ENCODE data around the gene ADAMTSL3. TPM values are rescaled to one million over a fixed set of nuclear protein-coding genes. Genes with fewer than 3 reads are reported as not detected.
"Not testable (repeated sequence)": the region's sequence is repeated elsewhere in the genome, so short reads cannot be mapped to it uniquely, and the experiment has no call there.

Gene ADAMTSL3
- total RNA-seq, 4 donors from 2014 or later, result 2.0 to 11.3 (median 3.8) TPM

GRCh38 chr15:83960192-83960829, 306.4 kb downstream of the ADAMTSL3 start:
- Histone ChIP-seq H3K9me3 (no peaks in the 10 kb centered on the region), H3K27ac (no peak overlapping the region), H3K27me3 (no peaks in the 10 kb centered on the region), H3K36me3 (no peaks in the 10 kb centered on the region), H3K4me1 (no peaks in the 10 kb centered on the region), H3K4me3 (no peak overlapping the region)
- no peak for TF ChIP-seq POLR2A (IDR thresholded peaks at IDR 0.05)
- TF ChIP-seq POLR2AphosphoS5 (IDR thresholded peaks at IDR 0.05), result no peak
- no peak for TF ChIP-seq CTCF (IDR thresholded peaks at IDR 0.05)
- TF ChIP-seq EP300 (IDR thresholded peaks at IDR 0.05), result no peak
- 74% methylated on average over 6 of the region's 6 CpGs for WGBS
- DNase-seq (ENCODE audit: low spot score in 2 of 2), result no peak

- 95% methylated on average over 3 of the region's 3 CpGs for WGBS
- no peak overlapping the region for H3K27ac ChIP-seq
- TF ChIP-seq POLR2AphosphoS5 (IDR thresholded peaks at IDR 0.05) (no peak), EP300 (IDR thresholded peaks at IDR 0.05) (no peak), POLR2A (IDR thresholded peaks at IDR 0.05) (no peak), CTCF (IDR thresholded peaks at IDR 0.05) (no peak)
- no peak overlapping the region for H3K4me3 ChIP-seq
- no peak for DNase-seq (ENCODE audit: low spot score in 2 of 2)
- H3K4me1 ChIP-seq, result no peaks in the 10 kb centered on the region
- no peaks in the 10 kb centered on the region for H3K36me3 ChIP-seq
- no peaks in the 10 kb centered on the region for H3K27me3 ChIP-seq
- no peaks in the 10 kb centered on the region for H3K9me3 ChIP-seq
Observed at GRCh38 chr15:83961311-83961710, 307.4 kb downstream of the ADAMTSL3 start.

GRCh38 chr15:83964967-83965366, 311.0 kb downstream of the ADAMTSL3 start:
- not testable (repeated sequence) for H3K27me3 ChIP-seq; H3K4me1 ChIP-seq; H3K27ac ChIP-seq; H3K4me3 ChIP-seq; H3K9me3 ChIP-seq; H3K36me3 ChIP-seq; DNase-seq (ENCODE audit: low spot score in 2 of 2)
- WGBS, result 97% methylated on average over 1 of the region's 1 CpG

GRCh38 chr15:83970295-83970890, 316.5 kb downstream of the ADAMTSL3 start:
- Histone ChIP-seq H3K4me1 (no peaks in the 10 kb centered on the region), H3K27me3 (no peaks in the 10 kb centered on the region), H3K27ac (no peak overlapping the region), H3K4me3 (no peak overlapping the region), H3K36me3 (no peaks in the 10 kb centered on the region), H3K9me3 (peaks cover 5% of the 10 kb centered on the region)
- DNase-seq (ENCODE audit: low spot score in 2 of 2), result no peak
- TF ChIP-seq POLR2AphosphoS5 (IDR thresholded peaks at IDR 0.05) (no peak), POLR2A (IDR thresholded peaks at IDR 0.05) (no peak), EP300 (IDR thresholded peaks at IDR 0.05) (no peak), CTCF (IDR thresholded peaks at IDR 0.05) (no peak)
- 80% methylated on average over 12 of the region's 12 CpGs for WGBS

- Histone ChIP-seq H3K9me3 (peaks cover 5% of the 10 kb centered on the region), H3K4me1 (no peaks in the 10 kb centered on the region), H3K27ac (no peak overlapping the region), H3K4me3 (no peak overlapping the region), H3K36me3 (no peaks in the 10 kb centered on the region), H3K27me3 (no peaks in the 10 kb centered on the region)
- WGBS, result 29% methylated on average over 3 of the region's 3 CpGs
- no peak for DNase-seq (ENCODE audit: low spot score in 2 of 2)
- TF ChIP-seq POLR2A (IDR thresholded peaks at IDR 0.05) (no peak), EP300 (IDR thresholded peaks at IDR 0.05) (no peak), POLR2AphosphoS5 (IDR thresholded peaks at IDR 0.05) (no peak), CTCF (IDR thresholded peaks at IDR 0.05) (no peak)
Observed at GRCh38 chr15:83971992-83972391, 318.1 kb downstream of the ADAMTSL3 start.

Data from suprapubic skin (tissue), 4 donors.